Measurements from ENCODE around the gene GPX4. TPM values are rescaled to one million over a fixed set of nuclear protein-coding genes. Genes with fewer than 3 reads are reported as not detected.

The GPX4 gene
- total and polyA plus RNA-seq, 10 of the 15 experiments (the other 5 are each of a cell fraction or from before 2014, with no cell fraction given): 33.3 to 749 (median 297) TPM

DNA sequence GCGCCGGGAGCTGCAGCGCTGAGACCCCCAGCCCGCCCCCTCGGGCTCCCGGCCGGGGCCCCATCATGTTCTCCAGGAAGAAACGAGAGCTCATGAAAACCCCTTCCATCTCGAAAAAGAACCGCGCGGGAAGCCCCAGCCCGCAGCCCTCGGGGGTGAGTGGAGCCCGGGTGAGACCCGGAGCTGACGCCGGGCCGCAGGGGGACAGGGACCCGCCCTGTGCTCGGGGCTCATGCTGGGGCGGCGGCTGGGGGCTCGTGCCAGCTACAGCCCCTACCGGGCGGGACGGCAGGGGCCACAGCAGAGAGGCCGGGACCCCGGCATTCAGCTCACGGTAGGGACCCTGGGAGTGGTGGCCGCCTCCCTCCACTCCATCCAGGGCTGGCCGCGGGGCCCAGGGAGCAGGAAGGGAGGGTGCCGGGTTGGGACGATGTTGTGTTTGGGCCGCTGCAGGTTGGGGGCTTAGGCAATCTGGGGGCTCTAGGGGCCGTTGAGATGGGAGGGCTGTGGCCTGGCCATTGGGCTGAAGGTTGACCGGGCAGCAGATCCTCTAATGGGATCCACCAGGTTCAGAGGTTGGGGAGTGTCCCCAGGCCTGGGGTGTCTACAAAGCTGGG lies 36.3 kb upstream of the GPX4 start:
- H4K20me1 ChIP-seq (ENCODE audit: control insufficient read depth, insufficient read depth): no peaks in the 10 kb centered on the region
- FAIRE-seq: no peak
- under 1% methylated on average over 34 of the region's 38 CpGs for WGBS (ENCODE audit: insufficient coverage, insufficient replicate concordance, low lambda C conversion rate, missing lambda C conversion rate)
- H3K4me3 ChIP-seq: peak overlapping the region; percentile 98
- peak; percentile 53 for ATAC-seq
- H3K9ac ChIP-seq (ENCODE audit: control insufficient read depth, insufficient read depth, low read length): peak overlapping the region; percentile 90
- ChIA-PET RAD21 (ENCODE audit: unreplicated experiment) (interaction anchor here (1.0 to 2.4 kb wide), 20 partner anchors 9 to 199 kb away, joined by 3 to 19 read pairs (median 5); partner anchors contain the start of genes ABCA7, ATP5F1D, CNN2 and RNU6-2), CTCF (interaction anchor here (0.8 to 2.2 kb wide), 7 partner anchors 10 to 204 kb away, joined by 3 to 14 read pairs (median 5); no protein-coding TSS in a partner anchor), SMC1A (ENCODE audit: uncharacterized antibody, unreplicated experiment) (interaction anchor here (0.9 to 2.1 kb wide), 10 partner anchors 9 to 108 kb away, joined by 3 to 12 read pairs (median 4); partner anchors contain the start of gene GPX4), POLR2A (interaction anchor here (0.7 to 3.0 kb wide), 22 partner anchors 9 to 274 kb away, joined by 3 to 45 read pairs (median 4); partner anchors contain the start of genes ABCA7, CIRBP, CNN2 and GPX4)
- no TSS peak for BruUV-seq (replicated peaks)
- in situ Hi-C loops (cut with MboI): no loop called here
- H3K36me3 ChIP-seq (ENCODE audit: control insufficient read depth in 2 of 2, insufficient read depth in 2 of 2, low read length in 1 of 2): peaks cover 0 to 7% of the 10 kb centered on the region in 2 experiments; a peak in 2 of 4 replicates
- no peaks in the 10 kb centered on the region for H3K9me3 ChIP-seq (replicated peaks; ENCODE audit: control insufficient read depth, insufficient read depth, low read length)
- peak overlapping the region; percentile 13; the same call in 1 of the 2 replicates for H2AFZ ChIP-seq (ENCODE audit: control insufficient read depth, low read depth, low read length)
- peaks cover 17% of the 10 kb centered on the region for H3K4me1 ChIP-seq (ENCODE audit: control insufficient read depth, insufficient read depth, low read length)
- intact Hi-C loops (cut with micrococcal nuclease; ENCODE audit: unreplicated experiment): no loop called here
- H3K27ac ChIP-seq (ENCODE audit: control insufficient read depth, insufficient read depth): peak overlapping the region; percentile 95
- peaks cover 36% of the 10 kb centered on the region for H3K79me2 ChIP-seq (ENCODE audit: control insufficient read depth, insufficient read depth, low read length)
- no peak for DNase-seq (ENCODE audit: low read depth, low spot score)
- no peaks in the 10 kb centered on the region for H3K27me3 ChIP-seq (replicated peaks in 1 of 2; ENCODE audit: control insufficient read depth in 2 of 2, insufficient read depth in 2 of 2, low read length in 1 of 2)
- peak overlapping the region; percentile 85 for H3K4me2 ChIP-seq (ENCODE audit: control insufficient read depth, insufficient read depth)
- no peak for TF ChIP-seq PAX8 (IDR thresholded peaks at IDR 0.05)
- TF ChIP-seq HDAC2 (IDR thresholded peaks at IDR 0.05): no peak
- no peak for TF ChIP-seq ATF3 (IDR thresholded peaks at IDR 0.05; ENCODE audit: borderline replicate concordance, extremely low read depth, low read depth, low read length)
- TF ChIP-seq, protein P1, sequence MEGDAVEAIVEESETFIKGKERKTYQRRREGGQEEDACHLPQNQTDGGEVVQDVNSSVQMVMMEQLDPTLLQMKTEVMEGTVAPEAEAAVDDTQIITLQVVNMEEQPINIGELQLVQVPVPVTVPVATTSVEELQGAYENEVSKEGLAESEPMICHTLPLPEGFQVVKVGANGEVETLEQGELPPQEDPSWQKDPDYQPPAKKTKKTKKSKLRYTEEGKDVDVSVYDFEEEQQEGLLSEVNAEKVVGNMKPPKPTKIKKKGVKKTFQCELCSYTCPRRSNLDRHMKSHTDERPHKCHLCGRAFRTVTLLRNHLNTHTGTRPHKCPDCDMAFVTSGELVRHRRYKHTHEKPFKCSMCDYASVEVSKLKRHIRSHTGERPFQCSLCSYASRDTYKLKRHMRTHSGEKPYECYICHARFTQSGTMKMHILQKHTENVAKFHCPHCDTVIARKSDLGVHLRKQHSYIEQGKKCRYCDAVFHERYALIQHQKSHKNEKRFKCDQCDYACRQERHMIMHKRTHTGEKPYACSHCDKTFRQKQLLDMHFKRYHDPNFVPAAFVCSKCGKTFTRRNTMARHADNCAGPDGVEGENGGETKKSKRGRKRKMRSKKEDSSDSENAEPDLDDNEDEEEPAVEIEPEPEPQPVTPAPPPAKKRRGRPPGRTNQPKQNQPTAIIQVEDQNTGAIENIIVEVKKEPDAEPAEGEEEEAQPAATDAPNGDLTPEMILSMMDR (IDR thresholded peaks at IDR 0.05 in 2 of 3, conservative IDR thresholded peaks at IDR 0.05 in 1 of 3; ENCODE audit: control insufficient read depth in 2 of 3, extremely low read depth in 1 of 3, insufficient read depth in 1 of 3, low read depth in 3 of 3, low read length in 3 of 3): no peak
- TF ChIP-seq BCLAF1 (IDR thresholded peaks at IDR 0.05): no peak
- TF ChIP-seq EED (IDR thresholded peaks at IDR 0.05; ENCODE audit: low read depth): no peak
- no peak for TF ChIP-seq FOXM1 (IDR thresholded peaks at IDR 0.05; ENCODE audit: low read depth, low read length)
- no peak for TF ChIP-seq KAT2A (conservative IDR thresholded peaks at IDR 0.05; ENCODE audit: control insufficient read depth, low read depth, low read length)
- TF ChIP-seq, protein P2, sequence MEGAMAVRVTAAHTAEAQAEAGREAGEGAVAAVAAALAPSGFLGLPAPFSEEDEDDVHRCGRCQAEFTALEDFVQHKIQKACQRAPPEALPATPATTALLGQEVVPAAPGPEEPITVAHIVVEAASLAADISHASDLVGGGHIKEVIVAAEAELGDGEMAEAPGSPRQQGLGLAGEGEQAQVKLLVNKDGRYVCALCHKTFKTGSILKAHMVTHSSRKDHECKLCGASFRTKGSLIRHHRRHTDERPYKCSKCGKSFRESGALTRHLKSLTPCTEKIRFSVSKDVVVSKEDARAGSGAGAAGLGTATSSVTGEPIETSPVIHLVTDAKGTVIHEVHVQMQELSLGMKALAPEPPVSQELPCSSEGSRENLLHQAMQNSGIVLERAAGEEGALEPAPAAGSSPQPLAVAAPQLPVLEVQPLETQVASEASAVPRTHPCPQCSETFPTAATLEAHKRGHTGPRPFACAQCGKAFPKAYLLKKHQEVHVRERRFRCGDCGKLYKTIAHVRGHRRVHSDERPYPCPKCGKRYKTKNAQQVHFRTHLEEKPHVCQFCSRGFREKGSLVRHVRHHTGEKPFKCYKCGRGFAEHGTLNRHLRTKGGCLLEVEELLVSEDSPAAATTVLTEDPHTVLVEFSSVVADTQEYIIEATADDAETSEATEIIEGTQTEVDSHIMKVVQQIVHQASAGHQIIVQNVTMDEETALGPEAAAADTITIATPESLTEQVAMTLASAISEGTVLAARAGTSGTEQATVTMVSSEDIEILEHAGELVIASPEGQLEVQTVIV (IDR thresholded peaks at IDR 0.05; ENCODE audit: borderline replicate concordance, partially characterized antibody): no peak
- TF ChIP-seq NBN (IDR thresholded peaks at IDR 0.05): no peak
- no peak for TF ChIP-seq ZNF24 (IDR thresholded peaks at IDR 0.05)
